Measurements from ENCODE around the gene GAREM2. TPM values are rescaled to one million over a fixed set of nuclear protein-coding genes. Genes with fewer than 3 reads are reported as not detected.

The GAREM2 gene
- total RNA-seq, 6 experiments from 2014 or later: not detected

- Mint-ChIP-seq H3K9me3 (no peaks in the 10 kb centered on the region), H3K36me3 (ENCODE audit: low read depth) (peaks cover 4% of the 10 kb centered on the region; the same call in 1 of the 2 replicates), H3K4me1 (ENCODE audit: low read depth) (no peaks in the 10 kb centered on the region), H3K4me3 (no peak overlapping the region), H3K27ac (no peak overlapping the region), H3K27me3 (ENCODE audit: insufficient read depth) (peaks cover 20% of the 10 kb centered on the region)
- no peak for TF ChIP-seq CTCF (IDR thresholded peaks at IDR 0.05)
- no peak for DNase-seq
Observed at GRCh38 chr2:26176279-26176615, 3.4 kb downstream of the GAREM2 start.

DNA sequence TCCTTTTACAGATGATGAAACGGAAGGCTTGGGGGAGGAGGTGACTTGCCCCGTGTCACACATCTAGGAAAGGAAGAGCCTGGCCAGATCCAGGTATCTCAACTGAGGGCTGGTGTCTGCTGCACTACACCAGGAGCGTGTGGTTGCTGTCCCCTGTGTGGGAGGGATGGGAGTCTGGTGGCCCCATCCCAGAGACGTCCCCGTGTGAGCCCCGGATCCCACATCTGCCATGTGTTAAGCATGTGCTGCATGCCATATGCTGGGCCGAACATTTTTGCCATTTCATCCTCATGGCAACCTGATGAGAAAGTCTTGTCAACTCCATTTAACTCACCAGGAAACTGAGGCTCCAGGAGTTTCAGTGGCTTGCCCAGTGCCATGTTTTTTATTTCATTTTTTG lies 4.2 kb downstream of the GAREM2 start:
- Mint-ChIP-seq H3K4me1 (ENCODE audit: low read depth) (no peaks in the 10 kb centered on the region), H3K27me3 (ENCODE audit: insufficient read depth) (peaks cover 17% of the 10 kb centered on the region), H3K36me3 (ENCODE audit: low read depth) (no peaks in the 10 kb centered on the region), H3K27ac (no peak overlapping the region), H3K9me3 (no peaks in the 10 kb centered on the region), H3K4me3 (no peak overlapping the region)
- no peak for DNase-seq
- TF ChIP-seq CTCF (IDR thresholded peaks at IDR 0.05): no peak

- Mint-ChIP-seq H3K9me3 (no peaks in the 10 kb centered on the region), H3K27me3 (ENCODE audit: insufficient read depth) (peaks cover 14% of the 10 kb centered on the region), H3K27ac (no peak overlapping the region), H3K4me1 (ENCODE audit: low read depth) (no peaks in the 10 kb centered on the region), H3K4me3 (peak overlapping the region; percentile 78), H3K36me3 (ENCODE audit: low read depth) (no peaks in the 10 kb centered on the region)
- no peak for TF ChIP-seq CTCF (IDR thresholded peaks at IDR 0.05)
- no peak for DNase-seq
Observed at GRCh38 chr2:26178246-26178645, 5.4 kb downstream of the GAREM2 start.

DNA sequence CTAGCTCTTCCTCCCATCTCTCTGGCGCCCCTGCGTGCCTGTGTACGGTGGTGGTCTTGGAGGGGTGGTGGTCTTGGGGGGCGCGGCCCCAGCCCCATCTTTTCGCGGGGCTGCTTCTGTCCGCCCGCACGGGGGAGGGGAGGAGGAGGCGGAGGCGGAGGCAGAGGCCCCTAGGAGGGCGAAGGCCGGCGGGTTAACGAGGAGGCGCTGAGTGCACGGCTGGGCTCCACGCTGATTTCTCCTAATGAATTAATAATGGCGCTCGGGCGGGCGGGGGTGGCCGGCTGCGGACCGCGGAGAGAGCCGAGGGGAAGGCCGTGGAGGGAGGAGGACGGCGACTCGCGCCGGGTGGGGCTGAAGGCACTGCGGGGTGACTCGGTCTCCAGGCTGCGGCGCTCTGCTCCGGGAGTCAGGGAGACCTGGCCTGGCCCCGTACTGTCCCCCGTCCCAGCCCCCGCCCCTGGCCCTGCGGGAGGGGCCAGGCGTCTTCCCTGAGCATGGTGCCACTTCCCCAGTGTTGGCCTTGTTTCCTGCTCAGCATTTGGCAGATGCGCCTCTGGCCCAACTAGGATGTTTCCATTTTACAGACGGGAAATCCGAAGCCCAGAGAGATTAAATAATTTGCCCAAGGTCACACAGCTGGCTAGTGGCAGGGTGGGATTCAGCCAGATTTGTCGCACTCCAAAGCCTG lies 6.0 kb downstream of the GAREM2 start:
- Mint-ChIP-seq H3K4me3 (peak overlapping the region; percentile 78), H3K36me3 (ENCODE audit: low read depth) (no peaks in the 10 kb centered on the region), H3K27ac (no peak overlapping the region), H3K4me1 (ENCODE audit: low read depth) (no peaks in the 10 kb centered on the region), H3K27me3 (ENCODE audit: insufficient read depth) (peaks cover 14% of the 10 kb centered on the region), H3K9me3 (no peaks in the 10 kb centered on the region)
- no peak for DNase-seq
- no peak; the same call in 1 of the 2 replicates for TF ChIP-seq CTCF (IDR thresholded peaks at IDR 0.05)

DNA sequence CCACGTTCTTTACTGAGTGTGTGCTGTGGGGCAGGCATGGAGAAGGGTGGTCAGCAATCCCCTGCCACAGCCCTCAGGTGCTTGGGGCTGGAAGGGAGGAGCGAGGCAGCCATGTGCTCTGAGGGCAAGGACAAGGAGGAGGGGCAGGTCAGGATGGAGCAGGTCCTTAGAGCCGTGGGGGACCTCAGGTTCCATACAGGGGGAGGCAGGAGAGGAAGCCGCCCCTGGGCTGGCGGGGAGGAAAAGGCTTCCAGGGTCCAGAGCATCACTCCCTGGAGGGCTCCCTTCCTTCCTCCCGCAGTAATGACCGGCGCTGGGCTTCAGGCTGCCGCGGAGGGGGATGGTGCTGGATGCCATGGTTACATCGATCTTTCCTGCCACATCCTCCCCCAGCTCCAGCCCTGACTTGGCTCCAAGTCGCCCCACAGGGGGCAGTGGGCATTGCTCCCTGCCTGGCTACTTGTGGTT lies 6.6 kb downstream of the GAREM2 start:
- DNase-seq: no peak
- Mint-ChIP-seq H3K4me3 (peak overlapping the region; percentile 78), H3K36me3 (ENCODE audit: low read depth) (no peaks in the 10 kb centered on the region), H3K27me3 (ENCODE audit: insufficient read depth) (peaks cover 14% of the 10 kb centered on the region), H3K27ac (no peak overlapping the region), H3K9me3 (no peaks in the 10 kb centered on the region), H3K4me1 (ENCODE audit: low read depth) (no peaks in the 10 kb centered on the region)
- no peak for TF ChIP-seq CTCF (IDR thresholded peaks at IDR 0.05)
